HG02571 (cell line): Measurements from ENCODE around the gene KIF26B.

Source experiments
- ATAC-seq: cut with Tn5 transposase; IDR thresholded peaks from one replicate; pipeline ENCODE4 v1.9.1; 2021; ENCODE audit warnings: mild to moderate bottlenecking, moderate library complexity; ENCODE audit not compliant: unreplicated experiment

The KIF26B gene

DNA sequence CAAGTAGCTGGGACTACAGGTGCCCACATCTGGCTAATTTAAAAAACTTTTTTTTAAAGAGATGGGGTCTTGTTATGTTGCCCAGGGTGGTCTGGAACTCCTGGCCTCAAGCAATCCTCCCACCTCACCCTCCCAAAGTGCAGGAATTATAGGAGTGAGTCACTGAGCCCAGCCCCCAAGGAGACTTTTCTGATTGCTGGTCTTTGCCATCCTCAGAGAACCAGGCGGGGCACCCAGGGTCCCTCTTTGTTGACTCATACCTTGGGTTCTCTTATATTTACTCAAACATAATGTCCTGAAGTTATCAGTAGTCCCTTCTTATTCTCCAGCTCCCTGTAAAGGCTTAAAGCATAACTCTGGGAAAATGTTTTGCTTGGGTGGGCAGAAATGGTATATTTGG lies 51.1 kb downstream of the KIF26B start:
- ATAC-seq, result no peak

DNA sequence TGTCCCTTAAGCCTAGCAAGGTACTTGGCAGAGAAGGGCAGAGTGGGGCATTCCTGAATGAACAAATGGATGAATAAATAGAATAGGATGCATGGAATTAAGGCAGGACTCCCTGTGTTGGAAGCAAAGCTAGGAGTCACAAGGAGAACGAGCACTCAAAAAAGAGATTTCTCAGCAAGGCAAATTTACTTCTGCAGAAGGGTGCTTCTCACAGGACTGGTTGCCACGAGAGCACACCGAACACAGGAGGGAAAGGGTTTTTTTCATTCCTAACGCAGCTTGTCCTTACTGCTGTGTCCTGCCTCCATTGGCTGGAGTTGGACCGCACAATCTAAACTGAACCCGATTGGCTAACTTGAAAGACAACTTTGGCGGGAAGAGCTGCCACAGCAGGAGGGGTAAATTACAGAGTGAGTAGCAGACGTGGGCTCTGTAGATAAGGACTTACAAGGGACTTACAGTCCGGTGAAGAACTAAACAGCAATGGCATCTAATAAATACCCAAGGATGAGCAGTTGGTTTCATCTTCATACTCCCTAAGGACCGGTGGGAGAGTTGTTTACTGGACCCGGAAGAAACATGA lies 52.4 kb downstream of the KIF26B start:
- no peak for ATAC-seq

DNA sequence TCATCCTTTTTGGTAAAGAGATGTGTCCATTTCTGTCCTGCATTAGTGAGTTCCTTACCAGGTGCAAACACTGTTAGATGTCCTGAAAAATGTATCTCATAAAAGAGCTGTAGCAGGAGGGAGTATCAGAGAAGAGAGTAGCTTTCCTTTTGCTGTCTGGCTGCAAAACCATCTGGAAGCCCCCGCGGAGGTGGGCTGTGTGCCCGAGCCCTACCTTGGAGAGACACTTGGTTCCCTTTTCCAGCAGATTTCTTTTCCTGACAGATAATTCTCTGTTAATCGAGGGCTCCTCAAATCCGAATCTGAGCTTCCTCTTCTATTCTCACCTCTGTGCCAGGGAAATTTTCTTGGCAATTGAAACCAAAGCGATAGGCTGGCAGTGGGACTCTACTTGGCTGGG lies 53.0 kb downstream of the KIF26B start:
- no peak for ATAC-seq

DNA sequence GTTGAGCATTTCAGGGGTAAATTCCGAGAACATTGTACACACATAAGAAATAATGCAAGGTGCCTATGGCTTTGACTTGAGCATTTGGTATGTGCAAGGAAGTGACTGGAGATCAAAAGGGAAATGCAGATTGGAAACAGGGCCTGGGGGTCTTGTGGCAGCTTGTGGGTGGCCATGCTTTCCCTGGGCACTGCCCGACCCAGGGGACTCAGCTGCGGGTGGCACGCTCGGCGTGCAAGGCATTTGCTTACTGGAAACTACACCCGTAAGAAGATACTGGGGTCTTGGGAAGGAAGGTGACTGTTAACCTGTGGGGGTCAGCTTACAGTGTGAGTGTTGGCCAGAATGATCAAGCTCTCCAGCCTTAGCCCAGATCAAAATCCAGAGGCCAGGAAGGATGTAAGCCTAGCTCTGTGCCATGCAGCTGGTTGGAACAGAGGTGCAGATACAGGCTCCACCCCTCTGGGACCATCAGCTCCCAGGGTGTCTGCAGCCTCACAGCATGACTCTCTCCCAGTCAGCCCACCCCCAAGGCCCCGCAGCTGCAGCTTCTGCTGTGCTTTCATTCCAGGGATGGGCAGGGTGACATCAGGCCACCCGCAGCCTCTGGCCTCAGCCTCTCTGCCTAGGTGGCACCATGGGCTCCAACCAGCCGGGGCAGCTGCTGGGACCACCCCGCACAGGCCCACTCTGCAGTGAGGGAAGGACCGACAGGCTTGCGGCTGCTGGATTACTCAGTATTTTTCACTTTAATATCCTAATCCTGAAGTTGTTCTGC lies 55.1 kb downstream of the KIF26B start:
- no peak for ATAC-seq

DNA sequence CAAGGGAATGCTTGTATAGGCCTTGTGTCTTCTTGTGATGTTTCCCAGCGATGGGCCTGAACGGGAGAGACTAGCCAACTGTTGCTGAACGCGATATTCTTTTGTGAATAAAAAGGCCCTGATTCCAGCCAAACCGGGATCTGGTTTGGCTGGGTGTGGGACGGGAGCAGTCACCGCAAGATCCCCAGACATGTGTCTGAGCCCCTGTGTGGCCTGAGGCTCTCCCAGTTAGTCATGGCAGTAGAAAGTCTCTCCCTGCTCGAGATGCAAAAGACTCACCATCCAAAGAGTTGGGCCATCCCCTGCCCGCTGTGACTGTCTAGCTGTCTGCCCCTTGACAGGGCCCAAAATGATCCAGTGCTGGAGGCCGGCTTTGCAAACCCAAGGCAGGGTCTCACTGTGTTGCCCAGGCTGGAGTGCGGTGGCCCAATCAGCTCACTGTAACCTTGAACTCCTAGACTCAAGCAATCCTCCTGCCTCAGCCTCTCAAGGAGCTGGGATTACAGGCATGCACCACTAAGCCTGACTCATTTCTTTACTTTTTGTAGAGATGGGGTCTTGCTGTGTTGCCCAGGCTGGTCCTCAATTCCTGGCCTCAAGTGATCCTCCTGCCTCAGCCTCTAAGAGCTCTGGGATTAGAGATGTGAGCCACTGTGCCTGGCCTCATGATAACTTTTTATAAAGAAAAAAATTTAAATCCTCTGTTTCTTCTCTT lies 56.4 kb downstream of the KIF26B start:
- no peak for ATAC-seq

DNA sequence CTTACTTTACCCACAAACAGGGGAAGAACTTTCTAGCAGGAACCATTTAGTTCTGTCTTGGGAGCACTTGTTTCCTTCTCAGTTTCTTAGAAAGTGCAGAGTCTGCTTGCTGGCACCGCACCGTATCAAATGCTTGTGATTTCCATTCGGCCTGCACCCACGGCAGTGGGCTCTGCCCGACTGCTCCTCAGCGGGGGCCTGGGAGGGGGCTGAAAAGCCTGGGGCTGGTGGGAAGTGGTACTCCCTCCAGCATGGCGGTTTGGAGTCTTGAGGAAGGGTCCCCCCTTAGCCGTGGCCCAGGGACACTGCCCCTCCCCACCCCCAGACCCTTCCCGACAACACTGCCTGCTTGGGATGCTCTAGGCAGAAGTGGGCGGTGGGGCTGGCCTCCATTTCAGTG lies 57.0 kb downstream of the KIF26B start:
- ATAC-seq, result no peak

DNA sequence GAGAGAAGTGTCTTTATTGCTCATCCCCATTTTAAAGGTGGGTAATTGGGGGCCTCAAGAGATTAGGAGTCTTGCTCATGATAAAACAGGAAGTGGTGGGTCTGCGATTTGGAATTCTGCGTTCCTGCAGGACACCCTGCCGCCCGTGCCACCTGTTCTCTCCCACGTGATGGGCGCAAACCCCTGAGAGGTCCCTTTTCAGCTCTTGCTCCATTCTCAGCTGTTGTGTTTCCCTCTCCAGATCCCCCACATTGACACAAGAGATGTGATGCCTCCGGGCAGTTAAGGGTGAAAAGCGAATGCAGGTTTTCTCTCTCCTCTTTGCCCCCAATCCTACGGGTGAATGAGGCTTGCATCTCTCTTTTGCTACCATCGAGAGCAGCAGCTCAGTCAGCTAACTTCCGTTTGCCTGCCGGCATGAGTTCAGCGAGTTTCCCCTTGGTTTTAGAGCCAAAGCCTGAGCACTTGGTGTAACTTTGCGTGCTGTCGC lies 57.5 kb downstream of the KIF26B start:
- no peak for ATAC-seq

DNA sequence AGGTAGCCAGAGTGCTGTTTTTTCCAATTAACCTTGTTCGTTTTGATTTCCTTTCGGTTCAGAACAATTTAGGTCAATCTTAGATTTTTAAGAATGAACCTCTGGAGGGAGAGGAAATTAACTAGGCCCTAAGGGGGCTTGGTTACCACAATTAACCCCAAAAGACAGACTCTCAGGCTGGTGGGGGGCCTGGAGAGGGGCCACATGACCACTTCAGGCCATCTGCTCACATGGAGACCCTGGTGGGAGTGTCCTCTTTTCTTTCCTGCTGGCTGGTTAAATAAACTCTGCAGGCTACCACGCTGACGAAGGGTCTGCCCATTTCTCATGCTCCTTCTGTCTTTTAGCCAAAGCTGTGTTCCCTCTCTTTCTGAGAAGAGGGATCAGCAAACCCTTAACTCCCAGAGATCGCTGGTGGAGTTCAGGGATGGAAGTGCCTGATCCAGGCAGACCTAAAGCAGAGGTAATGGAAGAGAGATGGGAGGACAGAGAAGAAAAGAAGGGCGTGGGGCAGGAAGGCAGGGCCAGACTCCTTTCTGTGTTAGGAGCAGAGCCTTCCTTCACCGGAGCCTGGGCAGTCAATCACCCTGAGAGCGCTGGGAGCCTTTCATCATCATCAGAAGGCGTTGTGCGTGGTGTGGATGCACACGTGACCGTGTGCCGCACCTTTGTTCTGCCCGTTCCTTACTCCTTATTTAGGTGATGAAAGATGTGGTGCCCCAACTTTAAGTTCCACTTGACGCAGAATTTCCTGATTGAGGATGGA lies 58.5 kb downstream of the KIF26B start:
- ATAC-seq, result no peak

DNA sequence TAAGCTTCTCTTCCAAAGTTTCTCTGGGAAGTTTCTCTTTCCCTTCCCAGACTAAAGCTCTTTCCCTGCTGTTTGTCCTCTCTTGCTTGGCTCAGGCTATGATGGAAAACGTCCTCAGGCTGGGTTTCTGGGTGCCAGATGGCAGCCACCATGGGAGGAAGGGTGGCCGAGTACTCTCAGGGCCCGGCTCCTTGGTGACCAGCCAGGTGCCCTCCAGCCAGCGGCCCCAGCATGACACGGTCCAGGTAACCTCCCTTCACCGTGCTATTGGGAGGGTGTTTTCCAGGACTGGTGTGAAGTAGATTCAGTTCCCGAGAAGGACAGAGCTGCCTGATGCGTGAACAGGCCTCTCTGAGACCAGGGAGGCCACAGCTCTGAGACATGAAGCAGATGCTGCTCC lies 60.3 kb downstream of the KIF26B start:
- no peak for ATAC-seq

DNA sequence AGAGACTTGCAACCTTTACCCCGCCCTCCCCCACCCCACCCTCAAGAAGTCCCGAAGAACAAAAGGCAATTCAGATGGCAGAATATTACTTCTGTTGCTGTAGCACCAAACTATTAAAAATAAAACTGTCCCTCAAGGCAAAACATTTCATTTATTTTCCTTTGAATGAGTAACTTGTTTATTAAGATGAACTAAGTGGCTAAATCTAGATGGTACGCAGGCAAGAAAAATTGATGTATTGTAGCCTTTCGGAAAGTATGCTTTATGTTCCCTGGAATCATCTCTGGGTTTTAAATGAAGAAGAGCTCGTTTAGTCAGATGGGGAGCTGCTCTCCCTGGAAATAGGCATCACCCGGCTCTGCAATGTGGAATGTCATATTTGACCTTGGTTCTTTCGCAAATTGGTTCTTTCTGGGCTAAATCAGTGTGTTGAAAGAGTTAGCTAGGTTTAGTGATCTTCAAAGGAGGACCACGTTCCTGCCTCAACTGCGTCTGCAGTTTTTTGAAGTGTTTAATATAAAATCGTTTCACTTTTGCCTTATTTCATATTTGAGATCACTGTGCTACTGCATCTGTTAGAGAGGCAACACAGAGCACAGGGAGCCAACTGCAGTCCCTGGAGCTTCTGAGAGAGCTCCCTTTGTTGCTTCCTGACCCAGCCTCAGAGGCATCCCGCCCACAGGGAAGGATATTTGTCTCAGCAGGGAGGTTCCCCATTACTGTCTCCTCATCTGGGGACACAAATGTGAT lies 61.8 kb downstream of the KIF26B start:
- no peak for ATAC-seq

DNA sequence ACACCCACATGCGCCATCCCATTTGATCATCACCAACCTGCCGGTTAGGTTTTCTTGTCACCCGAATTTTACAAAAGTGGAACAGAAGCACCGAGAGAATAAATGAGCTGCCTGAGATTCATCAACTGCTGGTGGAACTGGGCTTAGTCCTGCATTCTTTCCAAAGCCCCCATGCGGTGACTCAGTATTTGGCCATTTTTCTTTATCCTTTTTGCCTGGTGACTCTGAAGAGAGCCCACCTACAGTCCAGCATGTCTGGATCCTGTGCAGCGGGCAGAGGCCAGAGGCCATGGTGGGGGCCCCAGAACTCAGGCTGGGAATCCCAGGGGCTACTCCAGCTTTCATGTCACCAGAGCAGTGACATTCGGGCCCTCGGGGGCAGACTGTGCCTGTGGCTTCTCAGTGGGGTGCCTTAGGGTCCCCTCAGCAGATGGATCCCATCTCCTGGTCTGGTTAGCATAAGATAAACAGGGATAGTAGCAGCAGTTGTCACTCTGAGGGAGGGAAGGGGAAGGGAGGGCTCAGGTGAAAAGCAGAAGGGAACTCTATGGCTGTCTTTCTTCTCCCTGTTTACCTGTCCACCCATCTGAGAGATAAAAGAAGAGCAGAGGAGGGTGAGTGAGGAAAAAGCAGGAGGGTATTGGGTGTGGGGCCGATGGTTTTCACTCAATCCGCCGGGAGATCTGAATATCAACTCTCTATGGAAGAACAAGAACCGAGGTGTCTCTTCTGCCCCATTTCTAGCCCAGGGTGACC lies 63.2 kb downstream of the KIF26B start:
- ATAC-seq, result no peak

DNA sequence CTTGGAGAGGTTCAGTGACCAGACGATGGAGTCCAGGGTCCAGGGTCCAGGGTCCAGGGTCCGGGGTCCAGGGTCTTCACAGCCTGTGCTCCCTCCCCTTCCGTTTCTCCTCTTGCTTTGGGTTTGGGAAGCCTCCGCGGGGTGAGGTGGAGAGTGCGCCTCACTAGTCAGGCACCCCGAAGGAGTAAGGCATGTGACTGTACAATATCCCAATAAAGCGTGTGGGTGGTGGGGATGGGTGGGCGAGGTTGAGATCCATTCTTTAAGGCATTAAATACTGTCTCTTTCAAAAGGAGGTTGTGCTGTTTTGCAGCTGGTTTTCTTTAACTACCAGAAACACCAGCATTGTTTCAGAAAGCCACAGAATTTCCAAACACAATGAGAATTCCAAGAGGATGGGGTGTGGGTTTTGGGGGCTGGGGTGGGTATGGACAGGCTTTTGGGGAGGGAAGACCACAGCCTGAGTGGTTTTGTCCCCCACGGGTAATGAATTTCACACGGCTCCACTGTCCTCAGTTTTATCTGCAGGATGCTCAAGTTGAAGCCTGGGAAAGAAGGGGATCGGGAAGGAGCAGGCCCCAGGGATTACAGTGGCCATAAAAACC lies 65.7 kb downstream of the KIF26B start:
- no peak for ATAC-seq

DNA sequence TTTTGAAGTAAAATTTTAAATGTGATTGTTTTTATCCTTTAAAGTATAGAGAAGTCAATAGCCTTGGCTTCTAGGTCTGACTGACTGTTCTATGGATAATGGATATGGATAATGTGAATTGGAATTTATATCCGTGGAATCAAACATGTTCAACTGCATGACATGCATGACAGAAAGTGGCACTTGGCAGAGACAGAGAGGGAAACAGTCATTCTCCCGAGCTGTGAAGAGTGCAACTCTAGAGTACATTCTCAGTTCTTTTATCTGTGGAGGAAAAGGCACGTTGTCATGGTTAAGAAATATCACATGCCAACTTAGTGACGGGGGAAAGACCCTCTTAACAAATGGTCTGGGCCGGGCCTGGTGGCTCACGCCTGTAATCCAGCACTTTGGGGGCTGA lies 67.0 kb downstream of the KIF26B start:
- ATAC-seq, result no peak

DNA sequence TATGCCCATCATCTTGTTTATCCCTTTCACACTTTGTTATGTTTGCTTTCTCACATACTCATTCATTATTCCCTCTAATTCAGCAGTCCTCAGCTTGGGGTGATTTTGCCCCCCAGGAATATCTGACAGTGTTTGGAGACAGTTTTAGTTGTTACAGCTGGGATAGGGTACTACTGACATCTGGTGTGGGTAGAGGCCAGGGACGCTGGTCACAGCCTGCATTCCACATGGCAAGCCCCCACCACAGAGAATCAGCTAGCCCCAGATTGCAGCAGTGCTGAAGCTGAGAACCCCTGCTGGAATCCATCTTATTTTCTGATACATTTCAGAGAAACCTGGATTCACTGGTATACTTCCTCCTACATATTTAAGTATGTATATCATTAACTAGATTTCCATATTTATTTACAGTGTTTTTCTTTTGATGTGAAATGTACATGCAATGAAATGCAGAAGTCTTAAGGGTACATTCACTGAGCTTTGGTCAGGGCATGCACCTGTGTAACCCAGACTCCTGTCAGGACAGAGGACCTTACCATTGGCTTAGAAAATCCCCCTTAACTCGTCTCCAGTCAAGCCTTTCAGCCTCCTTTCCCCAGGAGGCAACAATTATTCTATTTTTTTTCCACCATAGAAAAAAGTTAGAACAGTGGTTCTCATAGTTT lies 68.3 kb downstream of the KIF26B start:
- no peak for ATAC-seq

DNA sequence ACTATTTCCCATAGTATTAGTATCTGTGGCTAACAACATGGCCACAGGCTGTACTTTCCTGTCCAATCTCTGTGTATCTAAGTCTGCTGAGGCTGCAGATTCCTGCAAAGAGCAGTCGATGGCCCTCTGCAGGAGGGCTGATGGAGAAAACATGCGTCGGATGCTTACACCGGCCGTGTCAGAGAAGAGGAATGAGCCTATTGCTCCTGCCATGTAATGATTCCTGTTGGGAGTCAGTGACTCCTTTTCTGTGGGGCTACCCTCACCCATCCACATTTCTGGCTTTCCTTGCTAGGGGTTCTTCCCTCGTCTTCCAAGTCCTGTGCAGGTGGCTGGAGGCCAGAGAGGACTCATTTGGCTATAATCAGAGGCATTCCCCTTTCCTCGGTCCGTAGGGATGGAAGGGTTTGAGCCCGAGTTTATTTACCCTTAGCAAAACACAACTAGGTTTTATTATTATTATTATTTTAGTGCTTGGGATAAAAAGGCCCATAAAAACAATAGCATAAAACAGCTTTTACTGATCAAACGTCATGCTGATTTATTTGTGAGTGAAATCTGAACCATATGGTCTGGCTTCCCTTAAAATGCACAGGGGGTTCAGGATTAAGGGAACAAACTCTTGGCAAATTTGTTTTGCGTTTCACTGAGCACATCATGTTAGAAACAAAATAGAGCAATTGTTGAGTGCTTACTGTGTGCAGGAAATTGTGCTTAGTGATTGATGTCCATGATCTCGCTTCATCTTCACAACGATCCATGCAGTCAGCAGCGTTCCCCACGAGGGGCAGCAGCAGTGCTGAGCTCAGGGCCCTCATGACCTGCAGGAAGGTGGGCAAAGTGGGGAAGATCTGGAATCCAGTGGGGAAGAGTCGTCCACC lies 70.8 kb downstream of the KIF26B start:
- ATAC-seq, result no peak

DNA sequence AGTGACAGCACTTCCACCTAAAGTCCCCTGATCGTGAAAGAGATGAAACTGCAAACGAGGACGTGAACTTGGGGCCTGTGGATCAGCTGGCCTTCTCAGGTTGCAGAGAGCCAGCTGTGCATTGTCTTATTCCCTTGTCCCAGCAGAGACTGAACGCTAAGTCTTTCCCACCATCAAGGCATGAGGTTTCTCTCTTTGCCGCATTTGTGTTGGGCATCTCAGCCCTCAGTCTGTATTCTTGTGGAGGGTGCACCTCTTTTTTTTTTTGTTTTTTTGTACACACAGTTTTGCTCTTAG lies 71.4 kb downstream of the KIF26B start:
- no peak for ATAC-seq

DNA sequence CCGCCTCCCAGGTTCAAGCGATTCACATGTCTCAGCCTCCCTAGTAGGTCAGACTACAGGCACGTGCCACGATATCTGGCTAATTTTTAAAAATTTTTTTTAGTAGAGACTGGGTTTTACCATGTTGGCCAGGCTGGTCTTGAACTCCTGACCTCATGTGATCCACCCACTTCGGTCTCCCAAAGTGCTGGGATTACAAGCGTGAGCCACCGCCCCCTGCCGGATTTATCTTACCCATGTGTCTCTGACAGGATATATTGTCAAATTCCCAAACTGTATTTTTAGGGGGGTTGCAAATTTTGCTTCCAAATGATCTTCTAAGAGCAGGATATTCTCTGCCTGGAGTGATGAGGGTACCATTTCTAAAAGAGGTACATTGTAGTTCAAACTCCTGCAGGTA lies 74.3 kb downstream of the KIF26B start:
- ATAC-seq, result no peak

DNA sequence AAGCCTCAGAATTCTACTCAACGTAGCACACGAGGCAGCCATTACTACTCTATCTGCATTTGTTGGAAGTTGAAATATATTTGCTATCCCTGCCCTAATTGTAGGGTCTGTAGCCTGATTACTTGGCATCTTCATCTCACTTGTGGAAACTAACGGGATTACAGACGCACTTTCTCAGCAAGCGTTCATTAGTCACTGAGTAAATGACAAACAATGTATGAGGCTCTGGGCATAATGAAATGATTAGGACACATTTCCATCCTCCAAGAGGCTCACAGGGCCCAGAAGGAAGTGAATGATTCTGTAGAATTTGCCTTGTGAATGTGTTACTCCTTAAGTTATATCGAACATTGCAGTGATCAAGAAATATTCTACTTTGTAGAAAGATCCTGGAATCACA lies 78.1 kb downstream of the KIF26B start:
- ATAC-seq, result no peak
